ENCODE data around the gene EGLN1.

Gene EGLN1

GRCh38 chr1:231418101-231418740 is 3.9 kb downstream of the EGLN1 start:
- no peak overlapping the region for H3K27ac Mint-ChIP-seq
- H3K4me1 Mint-ChIP-seq (ENCODE audit: low read depth): peaks cover 53% of the 10 kb centered on the region
- intact Hi-C loops (cut with micrococcal nuclease): loop anchor here (5.0 kb wide), 1 partner anchor 36 kb away; no protein-coding TSS in a partner anchor
- H3K9me3 Mint-ChIP-seq: no peaks in the 10 kb centered on the region
- H3K4me3 Mint-ChIP-seq: peak overlapping the region; percentile 79
- H3K36me3 Mint-ChIP-seq (ENCODE audit: low read depth): peaks cover 47% of the 10 kb centered on the region
- peaks cover 4% of the 10 kb centered on the region for H3K27me3 Mint-ChIP-seq

GRCh38 chr1:231417513-231417912 is 4.6 kb downstream of the EGLN1 start:
- Mint-ChIP-seq H3K36me3 (ENCODE audit: low read depth) (peaks cover 51% of the 10 kb centered on the region), H3K4me3 (peak overlapping the region; percentile 45), H3K27ac (no peak overlapping the region), H3K4me1 (ENCODE audit: low read depth) (peaks cover 60% of the 10 kb centered on the region), H3K27me3 (no peaks in the 10 kb centered on the region), H3K9me3 (no peaks in the 10 kb centered on the region)
- intact Hi-C loops (cut with micrococcal nuclease): loop anchor here (5.0 kb wide), 1 partner anchor 35 kb away; no protein-coding TSS in a partner anchor

DNA sequence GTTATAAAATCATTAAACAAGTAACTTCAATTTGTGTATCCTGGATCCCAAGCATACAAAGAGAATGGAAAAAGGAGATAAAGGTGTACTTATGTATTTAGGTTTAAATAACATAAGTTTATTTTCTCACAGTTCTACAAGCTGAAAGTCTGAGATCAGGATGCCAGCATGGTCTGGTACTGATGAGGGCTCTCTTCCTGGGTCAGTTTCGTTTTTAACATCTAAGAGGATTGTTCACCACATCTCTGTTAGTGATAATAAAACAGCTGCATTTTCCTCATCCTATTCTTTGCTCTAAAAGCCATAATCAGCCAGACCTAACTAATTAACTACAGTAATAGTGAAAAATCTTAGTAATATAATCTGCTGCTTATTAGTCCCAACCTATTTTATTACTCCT is 5.2 kb downstream of the EGLN1 start:
- no peak overlapping the region for H3K27ac Mint-ChIP-seq
- peaks cover 55% of the 10 kb centered on the region for H3K36me3 Mint-ChIP-seq (ENCODE audit: low read depth)
- peaks cover 65% of the 10 kb centered on the region for H3K4me1 Mint-ChIP-seq (ENCODE audit: low read depth)
- intact Hi-C loops (cut with micrococcal nuclease): loop anchor here (5.0 kb wide), 1 partner anchor 35 kb away; no protein-coding TSS in a partner anchor
- H3K4me3 Mint-ChIP-seq: no peak overlapping the region
- no peaks in the 10 kb centered on the region for H3K9me3 Mint-ChIP-seq
- no peaks in the 10 kb centered on the region for H3K27me3 Mint-ChIP-seq

DNA sequence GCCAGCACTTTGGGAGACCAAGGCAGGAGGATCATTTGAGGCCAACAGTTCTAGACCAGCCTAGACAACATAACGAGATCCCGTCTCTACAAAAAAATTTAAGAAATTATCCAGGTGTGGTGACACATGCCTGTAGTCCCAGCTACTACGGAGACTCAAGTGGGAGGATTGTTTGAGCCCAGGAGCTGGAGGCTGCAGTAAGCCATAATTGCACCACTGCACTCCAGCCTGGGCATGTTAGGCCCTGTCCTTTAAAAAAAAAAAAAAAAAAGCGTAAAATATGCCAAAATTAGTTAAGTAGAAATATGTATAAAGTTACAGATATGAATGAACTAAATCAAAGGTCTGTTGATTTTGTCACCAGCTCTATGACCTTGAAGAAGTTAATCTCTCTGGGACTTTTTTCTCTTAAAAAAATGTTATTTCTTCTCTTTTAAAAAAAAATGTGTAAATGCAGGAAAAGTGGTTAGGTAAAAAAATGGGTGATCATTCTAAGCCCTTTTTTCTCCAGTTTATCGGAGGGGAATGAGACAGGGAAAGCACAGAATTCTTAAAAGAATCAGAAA is 7.0 kb downstream of the EGLN1 start:
- Mint-ChIP-seq H3K4me1 (ENCODE audit: low read depth) (peaks cover 71% of the 10 kb centered on the region), H3K9me3 (no peaks in the 10 kb centered on the region), H3K27me3 (no peaks in the 10 kb centered on the region), H3K36me3 (ENCODE audit: low read depth) (peaks cover 43% of the 10 kb centered on the region), H3K4me3 (no peak overlapping the region), H3K27ac (no peak overlapping the region)
- intact Hi-C loops (cut with micrococcal nuclease): loop anchor here (5.0 kb wide), 1 partner anchor 33 kb away; no protein-coding TSS in a partner anchor

DNA sequence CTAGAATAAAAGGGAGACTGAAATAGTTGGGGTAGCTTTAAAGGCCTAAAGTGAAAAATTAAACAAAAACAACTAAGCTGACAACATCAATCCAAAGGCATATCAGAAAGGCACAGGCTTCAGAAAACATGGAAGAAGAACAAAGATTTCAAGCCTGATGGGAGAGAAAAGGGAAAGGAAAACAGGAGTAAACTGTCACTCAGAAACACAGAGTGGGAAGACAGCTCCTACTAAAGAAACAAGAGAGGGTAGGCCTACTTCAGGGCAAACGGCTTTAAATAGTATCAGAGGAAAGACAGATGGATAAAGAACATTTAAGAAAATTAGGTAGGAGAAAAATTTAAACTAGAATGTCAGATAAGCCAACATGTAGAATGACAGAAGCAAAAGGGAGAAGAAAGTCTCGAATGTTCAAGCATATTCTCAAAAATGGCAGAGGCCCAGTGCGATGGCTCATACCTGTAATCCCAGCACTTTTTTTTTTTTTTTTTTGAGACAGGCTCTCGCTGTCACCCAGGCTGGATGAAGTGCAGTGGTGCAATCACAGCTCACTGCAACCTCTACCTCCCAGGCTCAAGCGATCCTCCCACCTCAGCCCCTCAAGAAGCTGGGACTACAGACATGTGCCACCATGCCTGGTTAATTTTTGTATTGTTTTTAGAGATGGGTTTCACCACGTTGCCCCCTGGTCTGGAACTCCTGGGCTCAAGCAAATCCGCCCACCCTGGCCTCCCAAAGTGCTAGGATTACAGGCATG is 7.6 kb downstream of the EGLN1 start:
- Mint-ChIP-seq H3K4me1 (ENCODE audit: low read depth) (peaks cover 65% of the 10 kb centered on the region), H3K27ac (no peak overlapping the region), H3K27me3 (no peaks in the 10 kb centered on the region), H3K36me3 (ENCODE audit: low read depth) (peaks cover 37% of the 10 kb centered on the region), H3K9me3 (no peaks in the 10 kb centered on the region), H3K4me3 (no peak overlapping the region)
- intact Hi-C loops (cut with micrococcal nuclease): loop anchor here (5.0 kb wide), 1 partner anchor 32 kb away; no protein-coding TSS in a partner anchor

GRCh38 chr1:231413749-231414082 is 8.4 kb downstream of the EGLN1 start:
- H3K27me3 Mint-ChIP-seq: no peaks in the 10 kb centered on the region
- H3K4me1 Mint-ChIP-seq (ENCODE audit: low read depth): peaks cover 58% of the 10 kb centered on the region
- no peaks in the 10 kb centered on the region for H3K9me3 Mint-ChIP-seq
- H3K27ac Mint-ChIP-seq: no peak overlapping the region
- intact Hi-C loops (cut with micrococcal nuclease): no loop called here
- H3K4me3 Mint-ChIP-seq: no peak overlapping the region
- peaks cover 37% of the 10 kb centered on the region for H3K36me3 Mint-ChIP-seq (ENCODE audit: low read depth)

DNA sequence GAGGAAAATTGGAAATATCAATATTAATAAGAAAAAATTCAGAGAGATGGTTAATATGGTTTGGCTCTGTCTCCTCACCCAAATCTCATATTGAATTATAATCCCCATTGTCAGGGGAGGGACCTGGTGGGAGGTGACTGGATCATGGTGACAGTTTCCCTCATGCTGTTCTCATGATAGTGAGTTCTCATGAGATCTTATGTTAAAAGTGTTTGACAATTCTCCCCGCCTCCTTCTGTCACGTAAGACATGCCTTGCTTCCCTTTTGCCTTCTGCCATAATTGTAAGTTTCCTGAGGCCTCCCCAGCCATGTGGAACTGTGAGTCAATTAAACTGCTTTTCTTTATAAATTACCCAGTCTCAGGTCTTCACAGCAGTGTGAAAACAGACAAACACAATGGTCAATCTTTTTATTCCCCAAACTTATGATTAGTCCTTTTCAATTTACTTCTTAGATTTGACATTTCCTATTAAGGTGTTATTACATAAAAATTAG is 11.0 kb downstream of the EGLN1 start:
- no peak overlapping the region for H3K4me3 Mint-ChIP-seq
- intact Hi-C loops (cut with micrococcal nuclease): no loop called here
- no peaks in the 10 kb centered on the region for H3K27me3 Mint-ChIP-seq
- H3K27ac Mint-ChIP-seq: no peak overlapping the region
- H3K4me1 Mint-ChIP-seq (ENCODE audit: low read depth): peaks cover 47% of the 10 kb centered on the region
- H3K9me3 Mint-ChIP-seq: no peaks in the 10 kb centered on the region
- peaks cover 39% of the 10 kb centered on the region for H3K36me3 Mint-ChIP-seq (ENCODE audit: low read depth)

DNA sequence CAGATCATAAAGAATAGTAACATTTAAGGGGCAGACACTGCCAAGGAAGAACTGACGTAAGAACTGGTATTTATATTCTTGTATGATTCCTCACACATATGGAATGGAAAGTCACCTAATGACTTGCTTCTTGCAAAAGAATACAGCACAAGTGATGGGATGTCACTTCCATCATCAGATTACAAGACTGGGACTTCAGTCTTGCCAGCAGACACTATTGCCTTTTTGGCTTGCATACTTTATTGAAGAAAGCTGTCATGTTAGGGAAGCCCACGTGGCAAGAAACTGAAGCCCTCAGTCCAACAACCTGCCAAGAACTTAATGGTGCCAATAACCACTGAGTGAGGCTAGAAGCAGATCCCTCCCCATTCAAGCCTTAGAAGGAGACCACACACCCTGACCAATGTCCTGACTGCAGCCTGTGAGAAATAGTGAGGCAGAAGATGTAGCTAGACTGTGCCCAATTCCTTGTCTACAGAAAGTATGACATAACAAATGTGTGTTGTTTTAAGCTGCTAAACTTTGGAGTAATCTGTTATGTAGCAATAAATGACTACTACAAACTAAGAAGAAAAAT is 12.0 kb downstream of the EGLN1 start:
- no peaks in the 10 kb centered on the region for H3K27me3 Mint-ChIP-seq
- peaks cover 49% of the 10 kb centered on the region for H3K4me1 Mint-ChIP-seq (ENCODE audit: low read depth)
- no peak overlapping the region for H3K27ac Mint-ChIP-seq
- H3K9me3 Mint-ChIP-seq: no peaks in the 10 kb centered on the region
- peaks cover 38% of the 10 kb centered on the region for H3K36me3 Mint-ChIP-seq (ENCODE audit: low read depth)
- H3K4me3 Mint-ChIP-seq: no peak overlapping the region
- intact Hi-C loops (cut with micrococcal nuclease): no loop called here

- intact Hi-C loops (cut with micrococcal nuclease): no loop called here
- Mint-ChIP-seq H3K27me3 (no peaks in the 10 kb centered on the region), H3K4me3 (no peak overlapping the region), H3K27ac (no peak overlapping the region), H3K4me1 (ENCODE audit: low read depth) (peaks cover 34% of the 10 kb centered on the region), H3K9me3 (no peaks in the 10 kb centered on the region), H3K36me3 (ENCODE audit: low read depth) (peaks cover 23% of the 10 kb centered on the region)
These were observed 13.5 kb downstream of the EGLN1 start for GRCh38 chr1:231408528-231409094.

- Mint-ChIP-seq H3K27ac (no peak overlapping the region), H3K36me3 (ENCODE audit: low read depth) (peaks cover 15% of the 10 kb centered on the region), H3K4me3 (no peak overlapping the region), H3K9me3 (no peaks in the 10 kb centered on the region), H3K4me1 (ENCODE audit: low read depth) (peaks cover 26% of the 10 kb centered on the region), H3K27me3 (no peaks in the 10 kb centered on the region)
- intact Hi-C loops (cut with micrococcal nuclease): no loop called here
These were observed 14.3 kb downstream of the EGLN1 start for GRCh38 chr1:231407547-231408396.

DNA sequence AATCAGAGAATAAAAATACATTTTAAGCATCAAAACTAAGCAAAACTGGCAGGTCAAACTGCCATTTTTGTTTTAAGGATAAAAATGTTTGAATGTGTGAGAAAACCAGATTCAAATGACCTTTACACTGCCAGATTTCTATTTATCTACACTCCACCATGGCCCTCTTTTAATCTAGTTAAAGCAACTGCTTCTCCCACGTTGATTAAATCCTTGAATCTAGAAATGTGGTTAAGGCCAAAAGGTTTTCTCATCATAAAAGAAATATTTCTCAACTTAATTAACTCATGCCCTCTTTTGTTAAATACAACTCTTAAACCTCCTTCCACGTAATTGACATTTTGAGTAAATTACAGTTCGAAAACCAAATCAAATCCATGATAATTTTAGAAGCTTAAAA is 15.0 kb downstream of the EGLN1 start:
- Mint-ChIP-seq H3K36me3 (ENCODE audit: low read depth) (peaks cover 12% of the 10 kb centered on the region), H3K27ac (no peak overlapping the region), H3K27me3 (no peaks in the 10 kb centered on the region), H3K4me1 (ENCODE audit: low read depth) (peaks cover 19% of the 10 kb centered on the region), H3K9me3 (no peaks in the 10 kb centered on the region), H3K4me3 (no peak overlapping the region)
- intact Hi-C loops (cut with micrococcal nuclease): no loop called here

- H3K9me3 Mint-ChIP-seq: no peaks in the 10 kb centered on the region
- H3K4me3 Mint-ChIP-seq: no peak overlapping the region
- H3K27me3 Mint-ChIP-seq: no peaks in the 10 kb centered on the region
- peaks cover 14% of the 10 kb centered on the region for H3K36me3 Mint-ChIP-seq (ENCODE audit: low read depth)
- H3K27ac Mint-ChIP-seq: no peak overlapping the region
- H3K4me1 Mint-ChIP-seq (ENCODE audit: low read depth): peaks cover 14% of the 10 kb centered on the region
- intact Hi-C loops (cut with micrococcal nuclease): no loop called here
These were observed 17.8 kb downstream of the EGLN1 start for GRCh38 chr1:231404318-231404717.

- Mint-ChIP-seq H3K4me3 (no peak overlapping the region), H3K27me3 (no peaks in the 10 kb centered on the region), H3K36me3 (ENCODE audit: low read depth) (peaks cover 14% of the 10 kb centered on the region), H3K4me1 (ENCODE audit: low read depth) (peaks cover 38% of the 10 kb centered on the region), H3K27ac (no peak overlapping the region), H3K9me3 (no peaks in the 10 kb centered on the region)
- intact Hi-C loops (cut with micrococcal nuclease): no loop called here
These were observed 20.6 kb downstream of the EGLN1 start for GRCh38 chr1:231401478-231401877.

Measured in dendritic cell treated with granulocyte-macrophage colony-stimulating factor and Interleukin-4, amounts not matched to agents 40 ng/mL and 50 ng/mL, for 4 days (primary cell).